Cardiac muscle cell (in vitro differentiated cells and primary cell): ENCODE data around the gene ADPGK. TPM values are rescaled to one million over a fixed set of nuclear protein-coding genes. Genes with fewer than 3 reads are reported as not detected.
"Not testable (repeated sequence)": the region's sequence is repeated elsewhere in the genome, so short reads cannot be mapped to it uniquely, and the experiment has no call there.

ENCODE experiments used
- DNase-seq, 2 donors: peaks; one replicate each; pipeline versions ENCODE4 v3.0.0 to v3.0.0-alpha.2; 2010 to 2017; ENCODE audit warnings: low read depth in 1 of 2, low spot score in 1 of 2
- H3K27ac ChIP-seq: fragments of 200-600 bp; sonication (generic); 2 replicates; pipeline ENCODE4 v1.5.1; 2016
- H3K27me3 ChIP-seq: fragments of 200-600 bp; sonication (generic); 2 replicates; pipeline ENCODE4 v1.6.0; 2016; ENCODE audit warnings: control low read depth
- H3K36me3 ChIP-seq: fragments of 200-600 bp; sonication (generic); 2 replicates; pipeline ENCODE4 v1.5.1; 2016; ENCODE audit warnings: control low read depth
- H3K4me1 ChIP-seq: fragments of 200-600 bp; sonication (generic); 2 replicates; pipeline ENCODE4 v1.8.1; 2017; ENCODE audit warnings: low read depth, mild to moderate bottlenecking, mixed run types
- H3K4me3 ChIP-seq: fragments of 200-600 bp; sonication (generic); 2 replicates; pipeline ENCODE4 v1.5.1; 2016; ENCODE audit warnings: mild to moderate bottlenecking
- H3K9me3 ChIP-seq: fragments of 200-600 bp; sonication (generic); 2 replicates; pipeline ENCODE4 v1.5.1; 2017; ENCODE audit warnings: low read depth, mild to moderate bottlenecking, control low read depth
- CTCF ChIP-seq: IDR thresholded peaks from 2 replicates; pipeline ENCODE4 v1.5.1; 2012; ENCODE audit warnings: low read depth, mild to moderate bottlenecking, low read length
- polyA plus RNA-seq: library from polyadenylated mRNA; unstranded; fragments of >200 nt; fragmentation: Nextera tagmentation; extraction: Ambion mirVana; gene quantifications from 2 replicates; pipeline ENCODE4 v1.2.1, GENCODE V29; 2016
- total RNA-seq: library from RNA; depleted of rRNA; stranded (reverse); fragments of >200 nt; gene quantifications from 2 replicates; pipeline ENCODE4 v1.2.3, GENCODE V29; 2016

The ADPGK gene
- total and polyA plus RNA-seq, 2 experiments from 2014 or later: 32.3 to 37.3 TPM

- H3K27ac ChIP-seq: no peak overlapping the region
- TF ChIP-seq CTCF: no peak
- DNase-seq: no peak
- no peaks in the 10 kb centered on the region for H3K27me3 ChIP-seq
- no peak overlapping the region for H3K4me3 ChIP-seq
- H3K36me3 ChIP-seq: no peaks in the 10 kb centered on the region
- H3K9me3 ChIP-seq: no peaks in the 10 kb centered on the region
- H3K4me1 ChIP-seq: no peaks in the 10 kb centered on the region
These were observed 40.6 kb upstream of the ADPGK start for GRCh38 chr15:72824112-72824511.

- no peak for TF ChIP-seq CTCF
These were observed 36.7 kb upstream of the ADPGK start for GRCh38 chr15:72820278-72820677.

DNA sequence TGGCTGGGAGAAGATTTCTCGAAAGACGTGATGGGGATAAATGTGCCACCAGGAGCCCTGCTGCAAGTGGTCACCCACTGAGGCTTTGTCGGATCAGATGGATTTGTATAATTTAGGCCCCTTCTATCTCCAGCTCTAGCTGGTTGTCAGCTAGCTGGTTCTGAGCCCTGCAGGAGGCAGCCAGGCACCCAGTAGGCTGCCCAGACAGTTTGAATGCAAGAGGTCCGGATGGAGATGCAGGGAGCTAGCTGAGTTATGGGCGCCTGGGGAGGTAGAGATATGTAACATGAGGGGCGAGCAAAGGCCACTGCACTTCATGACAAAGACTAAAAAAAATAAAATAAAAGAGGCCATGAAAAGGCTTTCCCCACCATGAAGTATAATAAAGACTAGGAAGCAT lies 35.1 kb upstream of the ADPGK start:
- Histone ChIP-seq H3K36me3 (no peaks in the 10 kb centered on the region), H3K4me3 (no peak overlapping the region), H3K4me1 (no peaks in the 10 kb centered on the region), H3K27ac (no peak overlapping the region), H3K27me3 (no peaks in the 10 kb centered on the region), H3K9me3 (no peaks in the 10 kb centered on the region)
- TF ChIP-seq CTCF: no peak
- no peak for DNase-seq

More at GRCh38 chr15:72820278-72820677, 36.7 kb upstream of the ADPGK start:
- no peaks in the 10 kb centered on the region for H3K9me3 ChIP-seq
- DNase-seq: no peak
- no peak overlapping the region for H3K27ac ChIP-seq
- H3K4me3 ChIP-seq: no peak overlapping the region
- no peaks in the 10 kb centered on the region for H3K4me1 ChIP-seq
- H3K36me3 ChIP-seq: no peaks in the 10 kb centered on the region
- no peaks in the 10 kb centered on the region for H3K27me3 ChIP-seq

DNA sequence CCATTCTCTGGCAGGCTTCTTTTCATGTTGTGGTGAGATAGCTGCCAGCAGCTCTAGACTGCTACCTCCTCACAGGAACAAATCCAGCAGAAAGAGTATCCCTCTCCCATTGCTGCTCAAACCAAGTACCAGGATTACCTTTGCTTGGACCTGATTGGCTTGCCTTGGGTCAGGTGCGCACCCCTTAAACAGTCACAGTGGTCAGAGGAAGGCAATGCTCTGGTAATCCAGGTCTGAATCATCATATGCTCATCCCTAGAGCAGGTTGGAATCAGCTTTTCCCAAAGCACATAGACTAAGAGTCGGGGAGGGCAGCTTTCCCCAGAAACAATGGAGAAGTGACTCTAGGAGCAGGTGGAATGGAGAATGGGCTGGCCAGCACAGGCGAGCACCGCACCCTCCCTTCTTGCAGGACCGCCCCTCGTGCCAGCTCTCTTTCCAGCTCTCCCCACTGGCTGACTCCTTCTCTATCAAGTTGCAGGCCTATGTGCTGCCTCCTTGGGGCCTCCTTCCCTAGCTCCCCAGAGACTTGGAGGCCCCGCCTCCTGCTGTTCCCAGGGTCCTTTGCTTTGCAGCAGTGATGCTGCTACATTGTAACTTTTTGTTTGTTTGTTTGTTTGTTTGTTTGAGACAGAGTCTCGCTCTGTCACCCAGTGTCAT lies 29.9 kb upstream of the ADPGK start:
- Histone ChIP-seq H3K27ac (no peak overlapping the region), H3K4me1 (no peaks in the 10 kb centered on the region), H3K27me3 (no peaks in the 10 kb centered on the region), H3K9me3 (no peaks in the 10 kb centered on the region), H3K36me3 (no peaks in the 10 kb centered on the region), H3K4me3 (no peak overlapping the region)
- DNase-seq: no peak
- TF ChIP-seq CTCF: no peak

DNA sequence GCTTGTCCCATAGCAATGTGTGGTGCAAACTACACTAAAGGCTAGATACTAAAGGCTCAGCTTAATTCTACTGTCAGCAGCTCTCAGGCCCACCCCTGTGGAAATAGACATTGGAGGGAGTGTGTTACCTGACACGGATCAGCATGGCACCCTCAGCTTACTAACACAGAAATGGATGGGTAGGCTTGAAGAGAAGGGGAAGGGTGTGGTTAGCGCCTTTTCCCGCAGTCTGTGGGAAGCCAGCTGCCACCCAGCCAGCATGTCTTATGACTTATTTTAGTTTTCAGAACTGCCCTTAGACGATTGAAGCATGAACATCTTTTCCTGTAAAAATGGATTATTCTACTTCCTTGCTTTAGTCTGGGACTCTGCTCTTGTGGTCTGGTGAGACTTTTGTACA lies 25.8 kb upstream of the ADPGK start:
- no peak overlapping the region for H3K27ac ChIP-seq
- no peak for TF ChIP-seq CTCF
- no peaks in the 10 kb centered on the region for H3K36me3 ChIP-seq
- H3K9me3 ChIP-seq: no peaks in the 10 kb centered on the region
- no peak for DNase-seq
- H3K4me3 ChIP-seq: no peak overlapping the region
- no peaks in the 10 kb centered on the region for H3K27me3 ChIP-seq
- H3K4me1 ChIP-seq: no peaks in the 10 kb centered on the region

DNA sequence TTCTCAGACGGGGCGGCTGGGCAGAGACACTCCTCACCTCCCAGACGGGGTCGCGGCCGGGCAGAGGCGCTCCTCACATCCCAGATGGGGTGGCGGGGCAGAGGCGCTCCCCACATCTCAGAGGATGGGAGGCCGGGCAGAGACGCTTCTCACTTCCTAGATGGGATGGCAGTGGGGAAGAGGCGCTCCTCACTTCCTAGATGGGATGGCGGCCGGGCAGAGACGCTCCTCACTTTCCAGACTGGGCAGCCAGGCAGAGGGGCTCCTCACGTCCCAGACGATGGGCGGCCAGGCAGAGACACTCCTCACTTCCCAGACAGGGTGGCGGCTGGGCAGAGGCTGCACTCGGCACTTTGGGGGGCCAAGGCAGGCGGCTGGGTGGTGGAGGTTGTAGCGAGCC lies 23.8 kb upstream of the ADPGK start:
- not testable (repeated sequence) for H3K4me3 ChIP-seq, H3K27me3 ChIP-seq, DNase-seq, H3K4me1 ChIP-seq, H3K27ac ChIP-seq, H3K36me3 ChIP-seq, H3K9me3 ChIP-seq
